A549 (cell line): ENCODE measurements around the gene LAMB1. TPM values are rescaled to one million over a fixed set of nuclear protein-coding genes. Genes with fewer than 3 reads are reported as not detected.

Source experiments
- ATAC-seq, 2 experiments: fragments of 200-7000 bp in 1 of 2; fragments of >200 bp in 1 of 2; cut with Nextera tagmentation in 1 of 2; cut with Tn5 transposase in 1 of 2; 3 replicates each; pipeline versions ENCODE4 v1.8.0 to v1.9.1; 2018 to 2020; ENCODE audit warnings: mild to moderate bottlenecking in 1 of 2, moderate library complexity in 1 of 2
- CTCF ChIA-PET: fragments of 300-600 bp; sonication (Branson Sonifier 250); formaldehyde crosslinking; extraction: SDS; loops from one replicate; lab custom pipeline; 2021; ENCODE audit warnings: antibody characterized with exemption, inconsistent platforms; lab: Yijun Ruan, JAX
- POLR2A ChIA-PET: fragments of 350-600 bp; formaldehyde crosslinking; extraction: SDS; loops from one replicate; lab custom pipeline; 2021; ENCODE audit warnings: antibody characterized with exemption, inconsistent platforms; lab: Yijun Ruan, JAX
- DNase-seq, 2 experiments: peaks; one replicate each; pipeline versions ENCODE4 v3.0.0 to v3.0.0-alpha.2; 2011 to 2016; ENCODE audit warnings: low read depth in 1 of 2, low spot score in 1 of 2
- FAIRE-seq: peaks from 2 replicates; lab custom pipeline; 2011; peaks lifted over from hg19 to GRCh38; lab: Jason Lieb, UNC
- H3K27ac ChIP-seq, 2 experiments: fragments of >200 bp; sonication (Bioruptor Twin); formaldehyde crosslinking; 3 replicates each; pipeline ENCODE4 v1.5.1; 2016 to 2017
- H3K4me1 ChIP-seq: fragments of >200 bp; sonication (Bioruptor Twin); formaldehyde crosslinking; 3 replicates; pipeline ENCODE4 v1.6.1; 2016
- H3K4me2 ChIP-seq: fragments of >200 bp; sonication (Bioruptor Twin); formaldehyde crosslinking; 3 replicates; pipeline ENCODE4 v1.6.1; 2016
- H3K4me3 ChIP-seq: fragments of >200 bp; sonication (Bioruptor Twin); formaldehyde crosslinking; 3 replicates; pipeline ENCODE4 v1.5.1; 2016
- H3K9me3 ChIP-seq: fragments of >200 bp; sonication (Bioruptor Twin); formaldehyde crosslinking; 3 replicates; pipeline ENCODE4 v1.6.1; 2016
- CBX2 ChIP-seq: fragments of 200-600 bp; sonication (generic); IDR thresholded peaks from 2 replicates; pipeline ENCODE4 v1.6.1; 2016; ENCODE audit warnings: low read depth, mild to moderate bottlenecking, borderline replicate concordance
- CBX8 ChIP-seq: fragments of 200-600 bp; sonication (generic); IDR thresholded peaks from 2 replicates; pipeline ENCODE4 v1.6.1; 2016
- CEBPB ChIP-seq, 2 experiments: fragments of >200 bp in 1 of 2; sonication (Bioruptor Twin) in 1 of 2; formaldehyde crosslinking in 1 of 2; IDR thresholded peaks; 2 replicates each; pipeline ENCODE4 v1.6.1; 2012 to 2016
- CHD4 ChIP-seq: fragments of 200-600 bp; sonication (generic); IDR thresholded peaks from 2 replicates; pipeline ENCODE4 v1.6.1; 2016; ENCODE audit warnings: antibody characterized with exemption, mild to moderate bottlenecking, borderline replicate concordance
- EHF ChIP-seq: fragments of 250-450 bp; sonication (Bioruptor Pico); IDR thresholded peaks from 2 replicates; pipeline ENCODE4 v1.5.0; 2020; ENCODE audit warnings: mild to moderate bottlenecking
- FOSB ChIP-seq: fragments of 250-450 bp; sonication (Bioruptor Pico); IDR thresholded peaks from 2 replicates; pipeline ENCODE4 v1.5.0; 2020; ENCODE audit warnings: mild to moderate bottlenecking, moderate library complexity
- GATA3 ChIP-seq: IDR thresholded peaks from 2 replicates; pipeline ENCODE4 v1.6.1; 2012; ENCODE audit warnings: borderline replicate concordance
- HEYL ChIP-seq: fragments of 250-450 bp; sonication (Bioruptor Pico); IDR thresholded peaks from 2 replicates; pipeline ENCODE4 v1.8.0; 2021; ENCODE audit warnings: mild to moderate bottlenecking, moderate library complexity
- HOXB13 ChIP-seq: fragments of 250-450 bp; sonication (Bioruptor Pico); IDR thresholded peaks from 2 replicates; pipeline ENCODE4 v1.5.0; 2020; ENCODE audit warnings: low read depth, mild to moderate bottlenecking, moderate library complexity
- KDM1A ChIP-seq: fragments of 200-600 bp; sonication (generic); IDR thresholded peaks from 2 replicates; pipeline ENCODE4 v1.6.1; 2016; ENCODE audit warnings: low read depth, mild to moderate bottlenecking
- MAFK ChIP-seq: fragments of 450-650 bp; IDR thresholded peaks from 2 replicates; pipeline ENCODE4 v1.6.1; 2014; ENCODE audit not compliant: partially characterized antibody
- MAZ ChIP-seq: fragments of 150-350 bp; IDR thresholded peaks from 2 replicates; pipeline ENCODE4 v1.6.1; 2014; ENCODE audit warnings: antibody characterized with exemption, low read depth, low read length, borderline replicate concordance
- MYC ChIP-seq: IDR thresholded peaks from 2 replicates; pipeline ENCODE4 v1.6.1; 2012; ENCODE audit warnings: mild to moderate bottlenecking, inconsistent platforms, low read length, improper control_type of control experiment, borderline replicate concordance
- NFE2L2 ChIP-seq: fragments of 150-350 bp; conservative IDR thresholded peaks from 2 replicates; pipeline ENCODE4 v1.6.1; 2014; ENCODE audit warnings: low read length
- RAD21 ChIP-seq, 2 experiments: fragments of >200 bp in 1 of 2; sonication (Bioruptor Twin) in 1 of 2; formaldehyde crosslinking in 1 of 2; IDR thresholded peaks in 1 of 2; conservative IDR thresholded peaks in 1 of 2; 2 replicates in 1 of 2; 3 replicates in 1 of 2; pipeline ENCODE4 v1.6.1; 2012 to 2018; ENCODE audit warnings: inconsistent platforms in 1 of 2
- RCOR1 ChIP-seq: fragments of 150-350 bp; IDR thresholded peaks from 2 replicates; pipeline ENCODE4 v1.6.1; 2014; ENCODE audit warnings: antibody characterized with exemption, low read length, low read depth
- RFX5 ChIP-seq: fragments of 450-650 bp; IDR thresholded peaks from 2 replicates; pipeline ENCODE4 v1.7.1; 2014; ENCODE audit warnings: antibody characterized with exemption, mild to moderate bottlenecking, moderate library complexity
- RNF2 ChIP-seq: fragments of 200-600 bp; sonication (generic); IDR thresholded peaks from 2 replicates; pipeline ENCODE4 v1.6.1; 2016; ENCODE audit warnings: low read depth, mild to moderate bottlenecking, antibody characterized with exemption, moderate library complexity, borderline replicate concordance
- SMC3 ChIP-seq: fragments of >200 bp; sonication (Bioruptor Twin); formaldehyde crosslinking; IDR thresholded peaks from 3 replicates; pipeline ENCODE4 v1.6.1; 2018; ENCODE audit warnings: inconsistent platforms
- TFCP2L1 ChIP-seq: fragments of 250-450 bp; sonication (Bioruptor Pico); IDR thresholded peaks from 2 replicates; pipeline ENCODE4 v1.5.0; 2021; ENCODE audit warnings: mild to moderate bottlenecking
- TP53 ChIP-seq: fragments of 250-450 bp; sonication (Bioruptor Pico); IDR thresholded peaks from 2 replicates; pipeline ENCODE4 v1.5.0; 2021; ENCODE audit warnings: mild to moderate bottlenecking, moderate library complexity
- ZSCAN20 ChIP-seq: fragments of 250-450 bp; sonication (Bioruptor Pico); IDR thresholded peaks from 2 replicates; pipeline ENCODE4 v1.8.0; 2022; ENCODE audit warnings: mild to moderate bottlenecking, moderate library complexity
- WGBS: methylation state at CpG from one replicate; pipeline ENCODE4 v1.1.6; 2017; ENCODE audit errors: missing lambda C conversion rate; 5-methylcytosine and 5-hydroxymethylcytosine counted together
- polyA plus RNA-seq, 4 experiments: library from polyadenylated mRNA; depleted of rRNA in 3 of 4; stranded (reverse); fragments of >200 nt; fragmentation: RNase III in 1 of 4; extraction: RNeasy Plus Mini Kit Qiagen cat#74134 plus additional on column Dnase treatment in 1 of 4; gene quantifications; 2 replicates in 3 of 4; 3 replicates in 1 of 4; pipeline ENCODE4 v1.2.3, GENCODE V29; 2011 to 2017
- TF ChIP-seq, protein P1 (sequence below): fragments of 200-600 bp; sonication (generic); IDR thresholded peaks from 2 replicates; pipeline ENCODE4 v1.6.1; 2016; ENCODE audit warnings: antibody characterized with exemption, mild to moderate bottlenecking, moderate library complexity
- TF ChIP-seq, protein P2 (sequence below): fragments of 250-450 bp; sonication (Bioruptor Pico); IDR thresholded peaks from 2 replicates; pipeline ENCODE4 v1.5.0; 2020; ENCODE audit warnings: low read depth, mild to moderate bottlenecking, moderate library complexity
- TF ChIP-seq, protein P3 (sequence below): fragments of >200 bp; sonication (Bioruptor Twin); formaldehyde crosslinking; IDR thresholded peaks from 2 replicates; pipeline ENCODE4 v1.6.1; 2016
- TF ChIP-seq, protein P4 (sequence below): fragments of >200 bp; sonication (Bioruptor Twin); formaldehyde crosslinking; IDR thresholded peaks from 3 replicates; pipeline ENCODE4 v1.6.1; 2016

The LAMB1 gene
- polyA plus RNA-seq, 2 of the 4 experiments (the other 2 are of a cell fraction): 142 to 162 TPM

DNA sequence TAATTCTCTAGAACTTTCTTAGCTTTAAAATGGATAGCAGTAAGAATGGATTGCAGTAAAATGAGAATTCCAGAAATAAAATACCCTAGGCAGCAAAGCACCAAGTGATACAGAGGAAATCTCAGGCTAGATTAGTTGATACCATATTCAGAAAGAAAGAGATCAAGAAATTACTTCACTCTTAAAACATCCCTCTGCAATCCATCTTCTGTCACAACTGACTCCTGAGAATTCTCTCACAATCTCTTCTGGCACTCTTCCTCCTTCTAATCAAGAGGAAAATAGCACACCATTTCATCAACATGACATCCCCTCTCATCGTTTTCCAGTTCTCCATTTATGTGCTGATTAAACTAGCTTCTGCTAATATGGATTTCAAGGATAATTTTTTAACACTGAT is 42.2 kb upstream of the LAMB1 start (continued):
- TF ChIP-seq, protein P1, sequence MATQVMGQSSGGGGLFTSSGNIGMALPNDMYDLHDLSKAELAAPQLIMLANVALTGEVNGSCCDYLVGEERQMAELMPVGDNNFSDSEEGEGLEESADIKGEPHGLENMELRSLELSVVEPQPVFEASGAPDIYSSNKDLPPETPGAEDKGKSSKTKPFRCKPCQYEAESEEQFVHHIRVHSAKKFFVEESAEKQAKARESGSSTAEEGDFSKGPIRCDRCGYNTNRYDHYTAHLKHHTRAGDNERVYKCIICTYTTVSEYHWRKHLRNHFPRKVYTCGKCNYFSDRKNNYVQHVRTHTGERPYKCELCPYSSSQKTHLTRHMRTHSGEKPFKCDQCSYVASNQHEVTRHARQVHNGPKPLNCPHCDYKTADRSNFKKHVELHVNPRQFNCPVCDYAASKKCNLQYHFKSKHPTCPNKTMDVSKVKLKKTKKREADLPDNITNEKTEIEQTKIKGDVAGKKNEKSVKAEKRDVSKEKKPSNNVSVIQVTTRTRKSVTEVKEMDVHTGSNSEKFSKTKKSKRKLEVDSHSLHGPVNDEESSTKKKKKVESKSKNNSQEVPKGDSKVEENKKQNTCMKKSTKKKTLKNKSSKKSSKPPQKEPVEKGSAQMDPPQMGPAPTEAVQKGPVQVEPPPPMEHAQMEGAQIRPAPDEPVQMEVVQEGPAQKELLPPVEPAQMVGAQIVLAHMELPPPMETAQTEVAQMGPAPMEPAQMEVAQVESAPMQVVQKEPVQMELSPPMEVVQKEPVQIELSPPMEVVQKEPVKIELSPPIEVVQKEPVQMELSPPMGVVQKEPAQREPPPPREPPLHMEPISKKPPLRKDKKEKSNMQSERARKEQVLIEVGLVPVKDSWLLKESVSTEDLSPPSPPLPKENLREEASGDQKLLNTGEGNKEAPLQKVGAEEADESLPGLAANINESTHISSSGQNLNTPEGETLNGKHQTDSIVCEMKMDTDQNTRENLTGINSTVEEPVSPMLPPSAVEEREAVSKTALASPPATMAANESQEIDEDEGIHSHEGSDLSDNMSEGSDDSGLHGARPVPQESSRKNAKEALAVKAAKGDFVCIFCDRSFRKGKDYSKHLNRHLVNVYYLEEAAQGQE: no peak
- no peak for TF ChIP-seq KDM1A

DNA sequence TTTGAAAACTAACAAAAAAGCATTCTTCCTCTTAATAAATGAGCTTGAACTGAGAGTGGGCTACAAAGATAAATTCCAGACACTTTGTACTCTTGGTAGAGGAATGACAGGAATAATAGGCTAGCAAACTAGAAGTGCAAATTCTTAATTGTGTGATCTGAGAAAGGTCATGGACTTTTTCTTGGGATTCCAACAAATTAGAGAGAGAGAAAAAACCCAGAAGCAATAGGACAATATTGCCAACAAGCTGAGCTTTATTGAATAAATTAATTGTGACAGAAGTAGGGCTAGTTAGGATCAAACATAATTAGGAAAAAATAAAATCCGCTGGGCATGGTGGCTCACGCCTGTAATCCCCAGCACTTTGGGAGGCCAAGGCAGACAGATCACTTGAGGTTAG is 41.4 kb upstream of the LAMB1 start:
- CTCF ChIA-PET: interaction anchor here (0.8 to 1.7 kb wide), 3 partner anchors 11 to 94 kb away, joined by 3 read pairs; no protein-coding TSS in a partner anchor
- H3K27ac ChIP-seq: no peak overlapping the region
- no peak overlapping the region for H3K4me3 ChIP-seq
- DNase-seq (no peak), ATAC-seq (no peak), FAIRE-seq (no peak)
- no peak overlapping the region for H3K4me2 ChIP-seq
- H3K4me1 ChIP-seq: no peaks in the 10 kb centered on the region
- no peaks in the 10 kb centered on the region for H3K9me3 ChIP-seq
- WGBS: 91% methylated on average over 2 of the region's 2 CpGs
- no peak for TF ChIP-seq RAD21 (conservative IDR thresholded peaks at IDR 0.05 in 1 of 2, IDR thresholded peaks at IDR 0.05 in 1 of 2)
- no peak for TF ChIP-seq FOSB (CRISPR knock-in tag)
- no peak for TF ChIP-seq SMC3
- TF ChIP-seq RNF2: no peak
- no peak for TF ChIP-seq MAZ
- TF ChIP-seq NFE2L2: no peak
- no peak for TF ChIP-seq MYC
- TF ChIP-seq GATA3: no peak
- TF ChIP-seq CHD4: no peak
- no peak for TF ChIP-seq KDM1A
- TF ChIP-seq, protein P1: no peak
- no peak for TF ChIP-seq EHF (CRISPR knock-in tag)
- TF ChIP-seq, protein P2, sequence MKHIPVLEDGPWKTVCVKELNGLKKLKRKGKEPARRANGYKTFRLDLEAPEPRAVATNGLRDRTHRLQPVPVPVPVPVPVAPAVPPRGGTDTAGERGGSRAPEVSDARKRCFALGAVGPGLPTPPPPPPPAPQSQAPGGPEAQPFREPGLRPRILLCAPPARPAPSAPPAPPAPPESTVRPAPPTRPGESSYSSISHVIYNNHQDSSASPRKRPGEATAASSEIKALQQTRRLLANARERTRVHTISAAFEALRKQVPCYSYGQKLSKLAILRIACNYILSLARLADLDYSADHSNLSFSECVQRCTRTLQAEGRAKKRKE: no peak
- no peak for TF ChIP-seq RFX5
- POLR2A ChIA-PET: no interaction called here

DNA sequence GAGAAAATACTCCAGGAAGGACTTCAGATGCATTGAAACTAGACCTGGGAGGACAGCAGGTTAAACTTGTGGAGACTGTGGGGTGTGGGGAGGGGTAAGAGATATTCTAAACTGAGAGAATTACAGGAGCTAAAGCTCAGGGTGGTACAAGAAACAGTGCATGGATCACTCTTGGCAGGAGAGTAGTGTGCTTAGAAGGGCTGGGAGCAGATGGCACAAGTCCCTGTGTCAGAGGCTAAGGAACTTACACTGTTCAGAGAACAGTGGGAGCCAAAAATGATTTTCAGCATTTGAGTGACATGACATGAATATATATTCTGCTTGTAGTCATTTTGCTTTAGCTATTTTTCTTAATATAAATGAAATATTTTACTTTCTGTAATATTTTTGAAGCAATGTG is 36.0 kb upstream of the LAMB1 start:
- H3K9me3 ChIP-seq: no peaks in the 10 kb centered on the region
- no peak for FAIRE-seq
- POLR2A ChIA-PET: no interaction called here
- no peak for ATAC-seq
- CTCF ChIA-PET: interaction anchor here (0.9 to 1.2 kb wide), 3 partner anchors 22 to 458 kb away, joined by 3 to 5 read pairs (median 3); no protein-coding TSS in a partner anchor
- peaks cover 5% of the 10 kb centered on the region; the same call in 1 of the 3 replicates for H3K4me1 ChIP-seq
- H3K4me2 ChIP-seq: no peak overlapping the region
- H3K4me3 ChIP-seq: no peak overlapping the region
- no peak overlapping the region for H3K27ac ChIP-seq
- no peak for DNase-seq
- TF ChIP-seq HEYL (CRISPR knock-in tag): no peak
- TF ChIP-seq, protein P3, sequence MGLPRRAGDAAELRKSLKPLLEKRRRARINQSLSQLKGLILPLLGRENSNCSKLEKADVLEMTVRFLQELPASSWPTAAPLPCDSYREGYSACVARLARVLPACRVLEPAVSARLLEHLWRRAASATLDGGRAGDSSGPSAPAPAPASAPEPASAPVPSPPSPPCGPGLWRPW: no peak
- TF ChIP-seq TP53 (CRISPR knock-in tag): no peak
- TF ChIP-seq ZSCAN20 (CRISPR knock-in tag): no peak
- no peak for TF ChIP-seq NFE2L2
- no peak for TF ChIP-seq CBX2
- no peak for TF ChIP-seq RCOR1
- no peak for TF ChIP-seq MAFK
- TF ChIP-seq HOXB13: no peak
- TF ChIP-seq CBX8: no peak
- TF ChIP-seq, protein P4, sequence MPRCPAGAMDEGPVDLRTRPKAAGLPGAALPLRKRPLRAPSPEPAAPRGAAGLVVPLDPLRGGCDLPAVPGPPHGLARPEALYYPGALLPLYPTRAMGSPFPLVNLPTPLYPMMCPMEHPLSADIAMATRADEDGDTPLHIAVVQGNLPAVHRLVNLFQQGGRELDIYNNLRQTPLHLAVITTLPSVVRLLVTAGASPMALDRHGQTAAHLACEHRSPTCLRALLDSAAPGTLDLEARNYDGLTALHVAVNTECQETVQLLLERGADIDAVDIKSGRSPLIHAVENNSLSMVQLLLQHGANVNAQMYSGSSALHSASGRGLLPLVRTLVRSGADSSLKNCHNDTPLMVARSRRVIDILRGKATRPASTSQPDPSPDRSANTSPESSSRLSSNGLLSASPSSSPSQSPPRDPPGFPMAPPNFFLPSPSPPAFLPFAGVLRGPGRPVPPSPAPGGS: no peak
- TF ChIP-seq, protein P2: no peak
- no peak for TF ChIP-seq TFCP2L1 (CRISPR knock-in tag)
- no peak for TF ChIP-seq CHD4
- no peak for TF ChIP-seq CEBPB (IDR thresholded peaks at IDR 0.05)
- TF ChIP-seq MAZ: no peak
